ENCODE results near the gene INPP5A. TPM values are rescaled to one million over a fixed set of nuclear protein-coding genes. Genes with fewer than 3 reads are reported as not detected.

INPP5A gene
- total RNA-seq, 1 donor from 2014 or later, result 14.2 TPM

- Mint-ChIP-seq H3K27me3 (ENCODE audit: insufficient read depth, low read depth) (no peaks in the 10 kb centered on the region), H3K9me3 (peaks cover 10% of the 10 kb centered on the region), H3K4me3 (no peak overlapping the region), H3K27ac (no peak overlapping the region), H3K4me1 (peaks cover 10% of the 10 kb centered on the region), H3K36me3 (peaks cover 9% of the 10 kb centered on the region)
- no peak for DNase-seq (ENCODE audit: low spot score)
- Histone ChIP-seq H3K4me3 (no peak overlapping the region), H3F3A (ENCODE audit: low read depth) (no peaks in the 10 kb centered on the region), H3K4me1 (no peaks in the 10 kb centered on the region), H3K36me3 (no peaks in the 10 kb centered on the region), H4K20me1 (ENCODE audit: low read depth) (peaks cover 23% of the 10 kb centered on the region), H3K27ac (no peak overlapping the region), H3K79me2 (ENCODE audit: low read depth) (peaks cover 5% of the 10 kb centered on the region), H2AFZ (replicated peaks) (no peak overlapping the region), H3K4me2 (no peak overlapping the region), H3K9me3 (ENCODE audit: low read depth) (no peaks in the 10 kb centered on the region), H3K9ac (no peak overlapping the region), H3K27me3 (no peaks in the 10 kb centered on the region)
- no peak for TF ChIP-seq EZH2 (IDR thresholded peaks at IDR 0.05)
- TF ChIP-seq CTCF (IDR thresholded peaks at IDR 0.05), result no peak
- no peak for TF ChIP-seq EZH2phosphoT487 (IDR thresholded peaks at IDR 0.05)
These were observed 22.0 kb downstream of the INPP5A start for GRCh38 chr10:132559538-132559937.

GRCh38 chr10:132560241-132560731 is 22.7 kb downstream of the INPP5A start:
- DNase-seq (ENCODE audit: low spot score), result no peak
- Mint-ChIP-seq H3K4me3 (no peak overlapping the region), H3K4me1 (peaks cover 10% of the 10 kb centered on the region), H3K9me3 (peaks cover 10% of the 10 kb centered on the region), H3K27ac (no peak overlapping the region), H3K36me3 (peaks cover 9% of the 10 kb centered on the region), H3K27me3 (ENCODE audit: insufficient read depth, low read depth) (no peaks in the 10 kb centered on the region)
- no peaks in the 10 kb centered on the region for H3F3A ChIP-seq (ENCODE audit: low read depth)
- no peak overlapping the region for H2AFZ ChIP-seq (replicated peaks)
- TF ChIP-seq EZH2 (IDR thresholded peaks at IDR 0.05) (no peak), CTCF (IDR thresholded peaks at IDR 0.05) (no peak), EZH2phosphoT487 (IDR thresholded peaks at IDR 0.05) (no peak)
- H3K4me3 ChIP-seq, result no peak overlapping the region
- no peaks in the 10 kb centered on the region for H3K79me2 ChIP-seq (ENCODE audit: low read depth)
- no peaks in the 10 kb centered on the region for H3K9me3 ChIP-seq (ENCODE audit: low read depth)
- no peaks in the 10 kb centered on the region for H3K4me1 ChIP-seq
- no peaks in the 10 kb centered on the region for H3K36me3 ChIP-seq
- peaks cover 19% of the 10 kb centered on the region for H4K20me1 ChIP-seq (ENCODE audit: low read depth)
- no peaks in the 10 kb centered on the region for H3K27me3 ChIP-seq
- no peak overlapping the region for H3K27ac ChIP-seq
- H3K4me2 ChIP-seq, result no peak overlapping the region
- H3K9ac ChIP-seq, result no peak overlapping the region

GRCh38 chr10:132562177-132562915 is 24.8 kb downstream of the INPP5A start:
- peaks cover 7% of the 10 kb centered on the region for H3K36me3 Mint-ChIP-seq
- no peak overlapping the region for H2AFZ ChIP-seq (replicated peaks)
- no peaks in the 10 kb centered on the region for H3K79me2 ChIP-seq (ENCODE audit: low read depth)
- H3K27ac ChIP-seq, result no peak overlapping the region
- H3K36me3 ChIP-seq, result no peaks in the 10 kb centered on the region
- H3K4me3 ChIP-seq, result no peak overlapping the region
- H3K4me1 ChIP-seq, result no peaks in the 10 kb centered on the region
- H3K27me3 ChIP-seq, result no peaks in the 10 kb centered on the region
- H3F3A ChIP-seq (ENCODE audit: low read depth), result no peaks in the 10 kb centered on the region
- no peak overlapping the region for H3K4me2 ChIP-seq
- H3K4me3 Mint-ChIP-seq, result no peak overlapping the region
- no peak overlapping the region for H3K27ac Mint-ChIP-seq
- peaks cover 24% of the 10 kb centered on the region for H4K20me1 ChIP-seq (ENCODE audit: low read depth)
- H3K9me3 ChIP-seq (ENCODE audit: low read depth), result no peaks in the 10 kb centered on the region
- H3K9ac ChIP-seq, result no peak overlapping the region
- peaks cover 10% of the 10 kb centered on the region for H3K9me3 Mint-ChIP-seq
- TF ChIP-seq CTCF (IDR thresholded peaks at IDR 0.05) (no peak), EZH2 (IDR thresholded peaks at IDR 0.05) (no peak)
- DNase-seq (ENCODE audit: low spot score), result no peak
- H3K27me3 Mint-ChIP-seq (ENCODE audit: insufficient read depth, low read depth), result no peaks in the 10 kb centered on the region
- H3K4me1 Mint-ChIP-seq, result peaks cover 9% of the 10 kb centered on the region
